ENCODE results near the gene APP.

Gene APP

GRCh38 chr21:26177746-26178426 is 7.3 kb upstream of the APP start:
- H2AFZ ChIP-seq (ENCODE audit: low read length): no peak overlapping the region
- H3F3A ChIP-seq (ENCODE audit: low read depth): no peaks in the 10 kb centered on the region
- H3K9ac ChIP-seq (ENCODE audit: low read depth, low read length, poor library complexity, severe bottlenecking): no peak overlapping the region
- H3K4me3 ChIP-seq (ENCODE audit: low read length, poor library complexity, severe bottlenecking): no peak overlapping the region
- no peak overlapping the region for H3K4me2 ChIP-seq (ENCODE audit: low read depth, low read length, poor library complexity, severe bottlenecking)
- H3K4me1 ChIP-seq (ENCODE audit: insufficient read depth, low read length, poor library complexity, severe bottlenecking): no peaks in the 10 kb centered on the region
- H4K20me1 ChIP-seq (ENCODE audit: insufficient read depth, low read length, poor library complexity, severe bottlenecking): no peaks in the 10 kb centered on the region
- H3K9me3 ChIP-seq (ENCODE audit: insufficient read depth, low read depth, low read length): no peaks in the 10 kb centered on the region; the same call in 1 of the 2 replicates
- no peak for TF ChIP-seq CTCF (conservative IDR thresholded peaks at IDR 0.05; ENCODE audit: low read length)
- H3K36me3 ChIP-seq (ENCODE audit: insufficient read depth, low read length): no peaks in the 10 kb centered on the region
- no peaks in the 10 kb centered on the region for H3K27me3 ChIP-seq (ENCODE audit: insufficient read depth, low read length, poor library complexity, severe bottlenecking)
- no peaks in the 10 kb centered on the region for H3K9me2 ChIP-seq (replicated peaks; ENCODE audit: low read depth, low read length)
- H3K79me2 ChIP-seq (ENCODE audit: insufficient read depth, low read length): no peaks in the 10 kb centered on the region

- Histone ChIP-seq H3K36me3 (ENCODE audit: insufficient read depth, low read length) (no peaks in the 10 kb centered on the region), H3K79me2 (ENCODE audit: insufficient read depth, low read length) (no peaks in the 10 kb centered on the region), H2AFZ (ENCODE audit: low read length) (no peak overlapping the region), H3K9ac (ENCODE audit: low read depth, low read length, poor library complexity, severe bottlenecking) (no peak overlapping the region), H3K4me2 (ENCODE audit: low read depth, low read length, poor library complexity, severe bottlenecking) (no peak overlapping the region), H3K9me3 (ENCODE audit: insufficient read depth, low read depth, low read length) (no peaks in the 10 kb centered on the region), H3K27me3 (ENCODE audit: insufficient read depth, low read length, poor library complexity, severe bottlenecking) (no peaks in the 10 kb centered on the region), H3F3A (ENCODE audit: low read depth) (no peaks in the 10 kb centered on the region), H3K4me1 (ENCODE audit: insufficient read depth, low read length, poor library complexity, severe bottlenecking) (no peaks in the 10 kb centered on the region), H3K9me2 (replicated peaks; ENCODE audit: low read depth, low read length) (no peaks in the 10 kb centered on the region), H3K4me3 (ENCODE audit: low read length, poor library complexity, severe bottlenecking) (no peak overlapping the region), H4K20me1 (ENCODE audit: insufficient read depth, low read length, poor library complexity, severe bottlenecking) (no peaks in the 10 kb centered on the region)
- TF ChIP-seq EZH2phosphoT487 (IDR thresholded peaks at IDR 0.05; ENCODE audit: borderline replicate concordance): no peak
- no peak for TF ChIP-seq CTCF (conservative IDR thresholded peaks at IDR 0.05; ENCODE audit: low read length)
Measured at GRCh38 chr21:26177187-26177586, 6.6 kb upstream of the APP start.

- no peaks in the 10 kb centered on the region for H4K20me1 ChIP-seq (ENCODE audit: insufficient read depth, low read length, poor library complexity, severe bottlenecking)
- no peaks in the 10 kb centered on the region for H3F3A ChIP-seq (ENCODE audit: low read depth)
- H3K4me1 ChIP-seq (ENCODE audit: insufficient read depth, low read length, poor library complexity, severe bottlenecking): no peaks in the 10 kb centered on the region
- H3K9me2 ChIP-seq (replicated peaks; ENCODE audit: low read depth, low read length): no peaks in the 10 kb centered on the region
- no peak overlapping the region for H3K9ac ChIP-seq (ENCODE audit: low read depth, low read length, poor library complexity, severe bottlenecking)
- H3K4me3 ChIP-seq (ENCODE audit: low read length, poor library complexity, severe bottlenecking): no peak overlapping the region
- H3K36me3 ChIP-seq (ENCODE audit: insufficient read depth, low read length): no peaks in the 10 kb centered on the region
- no peaks in the 10 kb centered on the region; the same call in 1 of the 2 replicates for H3K9me3 ChIP-seq (ENCODE audit: insufficient read depth, low read depth, low read length)
- no peak overlapping the region for H2AFZ ChIP-seq (ENCODE audit: low read length)
- no peak overlapping the region for H3K4me2 ChIP-seq (ENCODE audit: low read depth, low read length, poor library complexity, severe bottlenecking)
- no peaks in the 10 kb centered on the region for H3K27me3 ChIP-seq (ENCODE audit: insufficient read depth, low read length, poor library complexity, severe bottlenecking)
- no peak for TF ChIP-seq CTCF (conservative IDR thresholded peaks at IDR 0.05; ENCODE audit: low read length)
- TF ChIP-seq EZH2phosphoT487 (IDR thresholded peaks at IDR 0.05; ENCODE audit: borderline replicate concordance): no peak
- H3K79me2 ChIP-seq (ENCODE audit: insufficient read depth, low read length): no peaks in the 10 kb centered on the region
Measured at GRCh38 chr21:26171258-26172100, 909 bp upstream of the APP start.

Measured in Loucy (cell line).